ENCODE results near the gene ZNF512B. TPM values are rescaled to one million over a fixed set of nuclear protein-coding genes. Genes with fewer than 3 reads are reported as not detected.

Gene ZNF512B
- polyA plus RNA-seq, 2 of the 4 experiments (the other 2 are of a cell fraction): 2.1 to 16.8 TPM

DNA sequence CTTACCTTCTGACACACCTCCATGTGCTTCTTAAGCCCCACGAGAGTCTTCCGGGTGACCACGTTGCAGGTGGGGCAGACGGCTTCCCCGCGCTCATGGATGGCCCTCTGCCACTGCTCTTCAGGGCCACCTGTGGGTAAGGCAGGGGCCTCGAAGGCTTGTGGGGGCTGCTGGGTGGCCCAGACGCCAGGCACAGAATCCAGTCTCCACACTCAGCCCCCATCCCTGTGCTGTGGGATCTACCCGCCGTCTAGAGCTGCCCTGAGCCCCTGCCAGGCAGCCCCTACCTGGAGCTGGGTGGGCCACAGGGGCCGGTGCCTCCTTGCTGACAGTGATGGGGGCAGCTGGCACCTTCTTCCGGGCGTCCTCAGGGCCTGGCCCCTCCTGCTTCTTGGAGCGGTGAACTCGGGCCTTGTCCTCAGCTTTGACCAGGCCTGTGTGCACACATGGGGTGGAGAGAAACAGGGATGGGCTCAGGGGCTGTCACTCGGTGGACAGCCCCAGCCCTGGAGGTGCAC lies 5.9 kb downstream of the ZNF512B start:
- TF ChIP-seq ZNF302 (CRISPR knock-in tag; IDR thresholded peaks at IDR 0.05): no peak
- no peak for TF ChIP-seq ZFP36 (IDR thresholded peaks at IDR 0.05; ENCODE audit: borderline replicate concordance, partially characterized antibody)
- no peak for TF ChIP-seq GATA3 (IDR thresholded peaks at IDR 0.05; ENCODE audit: borderline replicate concordance)
- TF ChIP-seq, protein P1, sequence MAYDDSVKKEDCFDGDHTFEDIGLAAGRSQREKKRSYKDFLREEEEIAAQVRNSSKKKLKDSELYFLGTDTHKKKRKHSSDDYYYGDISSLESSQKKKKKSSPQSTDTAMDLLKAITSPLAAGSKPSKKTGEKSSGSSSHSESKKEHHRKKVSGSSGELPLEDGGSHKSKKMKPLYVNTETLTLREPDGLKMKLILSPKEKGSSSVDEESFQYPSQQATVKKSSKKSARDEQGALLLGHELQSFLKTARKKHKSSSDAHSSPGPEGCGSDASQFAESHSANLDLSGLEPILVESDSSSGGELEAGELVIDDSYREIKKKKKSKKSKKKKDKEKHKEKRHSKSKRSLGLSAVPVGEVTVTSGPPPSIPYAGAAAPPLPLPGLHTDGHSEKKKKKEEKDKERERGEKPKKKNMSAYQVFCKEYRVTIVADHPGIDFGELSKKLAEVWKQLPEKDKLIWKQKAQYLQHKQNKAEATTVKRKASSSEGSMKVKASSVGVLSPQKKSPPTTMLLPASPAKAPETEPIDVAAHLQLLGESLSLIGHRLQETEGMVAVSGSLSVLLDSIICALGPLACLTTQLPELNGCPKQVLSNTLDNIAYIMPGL (CRISPR knock-in tag; IDR thresholded peaks at IDR 0.05; ENCODE audit: borderline replicate concordance): no peak
- TF ChIP-seq NFE2L2 (conservative IDR thresholded peaks at IDR 0.05; ENCODE audit: low read length): no peak
- TF ChIP-seq ZC3H11A (IDR thresholded peaks at IDR 0.05): no peak
- no peak for TF ChIP-seq CHD2 (IDR thresholded peaks at IDR 0.05; ENCODE audit: low read length, partially characterized antibody)
- TF ChIP-seq TFCP2L1 (CRISPR knock-in tag; IDR thresholded peaks at IDR 0.05): no peak
- TF ChIP-seq TP53 (CRISPR knock-in tag; IDR thresholded peaks at IDR 0.05): no peak
- no peak for TF ChIP-seq MAZ (IDR thresholded peaks at IDR 0.05; ENCODE audit: borderline replicate concordance, low read depth, low read length)
- TF ChIP-seq NR3C1 (IDR thresholded peaks at IDR 0.05): no peak
- TF ChIP-seq, protein P2, sequence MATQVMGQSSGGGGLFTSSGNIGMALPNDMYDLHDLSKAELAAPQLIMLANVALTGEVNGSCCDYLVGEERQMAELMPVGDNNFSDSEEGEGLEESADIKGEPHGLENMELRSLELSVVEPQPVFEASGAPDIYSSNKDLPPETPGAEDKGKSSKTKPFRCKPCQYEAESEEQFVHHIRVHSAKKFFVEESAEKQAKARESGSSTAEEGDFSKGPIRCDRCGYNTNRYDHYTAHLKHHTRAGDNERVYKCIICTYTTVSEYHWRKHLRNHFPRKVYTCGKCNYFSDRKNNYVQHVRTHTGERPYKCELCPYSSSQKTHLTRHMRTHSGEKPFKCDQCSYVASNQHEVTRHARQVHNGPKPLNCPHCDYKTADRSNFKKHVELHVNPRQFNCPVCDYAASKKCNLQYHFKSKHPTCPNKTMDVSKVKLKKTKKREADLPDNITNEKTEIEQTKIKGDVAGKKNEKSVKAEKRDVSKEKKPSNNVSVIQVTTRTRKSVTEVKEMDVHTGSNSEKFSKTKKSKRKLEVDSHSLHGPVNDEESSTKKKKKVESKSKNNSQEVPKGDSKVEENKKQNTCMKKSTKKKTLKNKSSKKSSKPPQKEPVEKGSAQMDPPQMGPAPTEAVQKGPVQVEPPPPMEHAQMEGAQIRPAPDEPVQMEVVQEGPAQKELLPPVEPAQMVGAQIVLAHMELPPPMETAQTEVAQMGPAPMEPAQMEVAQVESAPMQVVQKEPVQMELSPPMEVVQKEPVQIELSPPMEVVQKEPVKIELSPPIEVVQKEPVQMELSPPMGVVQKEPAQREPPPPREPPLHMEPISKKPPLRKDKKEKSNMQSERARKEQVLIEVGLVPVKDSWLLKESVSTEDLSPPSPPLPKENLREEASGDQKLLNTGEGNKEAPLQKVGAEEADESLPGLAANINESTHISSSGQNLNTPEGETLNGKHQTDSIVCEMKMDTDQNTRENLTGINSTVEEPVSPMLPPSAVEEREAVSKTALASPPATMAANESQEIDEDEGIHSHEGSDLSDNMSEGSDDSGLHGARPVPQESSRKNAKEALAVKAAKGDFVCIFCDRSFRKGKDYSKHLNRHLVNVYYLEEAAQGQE (IDR thresholded peaks at IDR 0.05): no peak
- TF ChIP-seq, protein P3, sequence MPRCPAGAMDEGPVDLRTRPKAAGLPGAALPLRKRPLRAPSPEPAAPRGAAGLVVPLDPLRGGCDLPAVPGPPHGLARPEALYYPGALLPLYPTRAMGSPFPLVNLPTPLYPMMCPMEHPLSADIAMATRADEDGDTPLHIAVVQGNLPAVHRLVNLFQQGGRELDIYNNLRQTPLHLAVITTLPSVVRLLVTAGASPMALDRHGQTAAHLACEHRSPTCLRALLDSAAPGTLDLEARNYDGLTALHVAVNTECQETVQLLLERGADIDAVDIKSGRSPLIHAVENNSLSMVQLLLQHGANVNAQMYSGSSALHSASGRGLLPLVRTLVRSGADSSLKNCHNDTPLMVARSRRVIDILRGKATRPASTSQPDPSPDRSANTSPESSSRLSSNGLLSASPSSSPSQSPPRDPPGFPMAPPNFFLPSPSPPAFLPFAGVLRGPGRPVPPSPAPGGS (IDR thresholded peaks at IDR 0.05): no peak
- no peak for TF ChIP-seq HDAC2 (IDR thresholded peaks at IDR 0.05)
- TF ChIP-seq, protein P4, sequence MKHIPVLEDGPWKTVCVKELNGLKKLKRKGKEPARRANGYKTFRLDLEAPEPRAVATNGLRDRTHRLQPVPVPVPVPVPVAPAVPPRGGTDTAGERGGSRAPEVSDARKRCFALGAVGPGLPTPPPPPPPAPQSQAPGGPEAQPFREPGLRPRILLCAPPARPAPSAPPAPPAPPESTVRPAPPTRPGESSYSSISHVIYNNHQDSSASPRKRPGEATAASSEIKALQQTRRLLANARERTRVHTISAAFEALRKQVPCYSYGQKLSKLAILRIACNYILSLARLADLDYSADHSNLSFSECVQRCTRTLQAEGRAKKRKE (CRISPR knock-in tag; IDR thresholded peaks at IDR 0.05; ENCODE audit: low read depth): no peak
- no peak for TF ChIP-seq HEYL (CRISPR knock-in tag; IDR thresholded peaks at IDR 0.05)
- TF ChIP-seq EHMT2 (IDR thresholded peaks at IDR 0.05; ENCODE audit: low read depth): no peak
- TF ChIP-seq POLR2A (IDR thresholded peaks at IDR 0.05; ENCODE audit: low read length): no peak
- TF ChIP-seq, protein P5, sequence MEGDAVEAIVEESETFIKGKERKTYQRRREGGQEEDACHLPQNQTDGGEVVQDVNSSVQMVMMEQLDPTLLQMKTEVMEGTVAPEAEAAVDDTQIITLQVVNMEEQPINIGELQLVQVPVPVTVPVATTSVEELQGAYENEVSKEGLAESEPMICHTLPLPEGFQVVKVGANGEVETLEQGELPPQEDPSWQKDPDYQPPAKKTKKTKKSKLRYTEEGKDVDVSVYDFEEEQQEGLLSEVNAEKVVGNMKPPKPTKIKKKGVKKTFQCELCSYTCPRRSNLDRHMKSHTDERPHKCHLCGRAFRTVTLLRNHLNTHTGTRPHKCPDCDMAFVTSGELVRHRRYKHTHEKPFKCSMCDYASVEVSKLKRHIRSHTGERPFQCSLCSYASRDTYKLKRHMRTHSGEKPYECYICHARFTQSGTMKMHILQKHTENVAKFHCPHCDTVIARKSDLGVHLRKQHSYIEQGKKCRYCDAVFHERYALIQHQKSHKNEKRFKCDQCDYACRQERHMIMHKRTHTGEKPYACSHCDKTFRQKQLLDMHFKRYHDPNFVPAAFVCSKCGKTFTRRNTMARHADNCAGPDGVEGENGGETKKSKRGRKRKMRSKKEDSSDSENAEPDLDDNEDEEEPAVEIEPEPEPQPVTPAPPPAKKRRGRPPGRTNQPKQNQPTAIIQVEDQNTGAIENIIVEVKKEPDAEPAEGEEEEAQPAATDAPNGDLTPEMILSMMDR (IDR thresholded peaks at IDR 0.05): no peak
- Histone ChIP-seq H3K9me3 (no peaks in the 10 kb centered on the region), H3K4me3 (no peak overlapping the region), H3K27ac (no peak overlapping the region), H3K4me1 (peaks cover 6% of the 10 kb centered on the region; the same call in 2 of the 3 replicates), H3K4me2 (no peak overlapping the region)
- CTCF ChIA-PET: interaction anchor here (0.6 to 4.6 kb wide), 3 partner anchors 10 to 426 kb away, joined by 3 to 44 read pairs (median 5); partner anchors contain the start of gene PRPF6
- no peak for FAIRE-seq
- 90% methylated on average over 8 of the region's 16 CpGs for WGBS (ENCODE audit: missing lambda C conversion rate)
- POLR2A ChIA-PET: no interaction called here
- no peak for DNase-seq (ENCODE audit: low read depth in 1 of 2, low spot score in 1 of 2)
- no peak for ATAC-seq

Measured in A549 (cell line).